Lung microvascular endothelial cell (primary cell): ENCODE measurements around the gene MSI1. TPM values are rescaled to one million over a fixed set of nuclear protein-coding genes. Genes with fewer than 3 reads are reported as not detected.
"Not testable (repeated sequence)": the region's sequence is repeated elsewhere in the genome, so short reads cannot be mapped to it uniquely, and the experiment has no call there.

Experiments
- DNase-seq, 2 donors: peaks; one replicate each; pipeline versions ENCODE4 v3.0.0 to v3.0.0-alpha.2; 2010; ENCODE audit warnings: low read depth in 2 of 2
- total RNA-seq: library from RNA; depleted of rRNA; stranded (reverse); fragments of >200 nt; gene quantifications from 2 replicates; pipeline ENCODE4 v1.2.1, GENCODE V29; 2014

MSI1 gene
- total RNA-seq, 1 donor from 2014 or later: not detected

- DNase-seq: no peak
Observed at GRCh38 chr12:120357104-120357503, 11.9 kb downstream of the MSI1 start.

DNA sequence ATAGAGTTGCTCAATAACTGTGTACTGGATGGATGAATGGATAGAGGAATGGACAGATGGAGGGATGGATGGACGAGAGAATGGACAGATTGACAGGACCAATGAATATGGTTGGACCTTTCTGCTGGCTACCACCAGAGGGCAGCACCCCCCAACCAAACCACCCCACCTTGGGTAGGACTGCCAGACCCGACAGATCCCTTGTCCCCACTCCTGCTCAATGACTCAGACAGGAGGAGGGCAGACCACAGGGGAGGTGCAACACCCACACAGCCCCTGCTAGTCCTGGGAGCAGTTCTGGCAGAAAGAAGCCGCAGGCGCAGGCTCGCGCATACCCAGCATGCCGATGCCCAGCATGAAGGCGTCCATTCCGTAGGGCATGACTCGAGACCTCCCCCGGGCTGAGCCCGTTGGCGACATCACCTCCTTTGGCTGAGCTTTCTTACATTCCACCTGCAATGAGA lies 12.4 kb downstream of the MSI1 start:
- peak; percentile 81 to 85 for DNase-seq

- DNase-seq: no peak
Observed at GRCh38 chr12:120353556-120354317, 15.2 kb downstream of the MSI1 start.

DNA sequence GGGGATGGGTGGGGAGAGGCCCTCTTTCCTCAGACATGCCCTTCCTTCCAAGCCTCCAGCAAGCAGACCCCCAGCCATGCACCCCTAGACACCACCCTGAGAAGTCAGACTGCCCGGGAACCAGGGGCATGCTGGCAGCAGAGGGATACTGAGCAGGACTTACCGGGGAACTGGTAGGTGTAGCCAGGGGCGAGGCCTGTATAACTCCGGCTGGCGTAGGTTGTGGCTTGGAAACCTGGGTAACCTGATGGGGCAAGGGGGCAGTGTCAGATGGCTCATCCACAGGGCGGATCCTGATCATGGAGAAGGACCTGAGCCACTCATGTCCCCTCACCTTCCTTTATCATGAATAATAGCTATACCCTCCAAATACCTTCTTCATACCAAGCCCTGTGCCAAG lies 15.8 kb downstream of the MSI1 start:
- DNase-seq: no peak

DNA sequence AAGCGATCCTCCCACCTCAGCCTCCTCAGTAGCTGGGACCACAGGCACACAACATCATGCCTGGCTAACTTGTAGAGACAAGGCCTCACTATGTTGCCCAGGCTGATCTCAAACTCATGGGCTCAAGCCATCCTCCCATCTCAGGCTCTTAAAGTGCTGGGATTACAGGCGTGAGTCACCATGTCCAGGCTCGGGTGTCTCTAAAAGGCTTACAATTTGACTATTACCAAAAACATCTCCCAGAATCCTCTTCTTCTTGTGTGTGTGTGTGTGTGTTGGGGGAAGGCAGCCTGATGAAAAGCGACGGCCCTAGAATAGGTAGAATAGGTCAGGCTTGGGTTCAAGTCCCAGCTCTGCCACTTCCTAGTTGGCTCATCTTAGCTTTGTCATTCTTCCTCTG lies 16.8 kb downstream of the MSI1 start:
- DNase-seq: no peak

DNA sequence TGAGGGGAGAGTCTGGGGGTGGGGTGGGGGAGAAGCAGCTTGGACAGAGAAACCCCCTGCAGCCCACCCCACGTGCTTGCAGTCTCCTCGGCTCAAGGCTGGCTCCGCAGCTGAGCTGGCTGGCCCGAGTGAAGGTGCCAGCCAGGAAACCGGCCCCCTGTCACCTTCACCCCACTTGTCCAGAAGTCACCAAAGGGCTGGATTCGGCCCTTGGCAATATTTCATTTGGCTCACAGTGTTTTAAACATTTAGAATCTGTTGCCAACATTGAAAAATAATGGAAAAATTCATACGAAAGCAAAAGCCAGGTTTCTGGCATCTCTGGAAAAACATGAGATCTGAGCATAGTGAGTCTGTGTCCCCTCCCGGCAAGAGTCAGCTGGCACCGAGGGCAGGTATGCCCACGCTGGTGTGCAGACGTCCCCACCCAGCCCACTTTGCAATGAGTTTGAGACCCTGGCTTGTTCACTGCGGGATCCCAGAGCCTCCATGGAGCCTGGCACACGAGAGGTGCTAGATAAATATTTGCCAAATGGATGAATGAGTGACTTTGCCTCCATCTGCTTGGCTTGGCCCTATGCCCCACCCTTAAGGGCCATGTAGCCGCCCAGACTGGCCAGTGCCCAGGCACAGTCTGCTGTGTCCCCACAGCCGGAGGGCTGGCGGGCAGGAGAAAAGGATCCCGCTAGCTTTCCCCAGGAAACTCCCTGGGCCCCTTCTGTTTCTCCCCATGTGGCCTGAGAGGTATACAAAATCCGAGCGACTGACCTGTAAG lies 18.2 kb downstream of the MSI1 start:
- peak in 1 of 2 donors; percentile 57 for DNase-seq

- DNase-seq: no peak
Observed at GRCh38 chr12:120347766-120348165, 21.2 kb downstream of the MSI1 start.

DNA sequence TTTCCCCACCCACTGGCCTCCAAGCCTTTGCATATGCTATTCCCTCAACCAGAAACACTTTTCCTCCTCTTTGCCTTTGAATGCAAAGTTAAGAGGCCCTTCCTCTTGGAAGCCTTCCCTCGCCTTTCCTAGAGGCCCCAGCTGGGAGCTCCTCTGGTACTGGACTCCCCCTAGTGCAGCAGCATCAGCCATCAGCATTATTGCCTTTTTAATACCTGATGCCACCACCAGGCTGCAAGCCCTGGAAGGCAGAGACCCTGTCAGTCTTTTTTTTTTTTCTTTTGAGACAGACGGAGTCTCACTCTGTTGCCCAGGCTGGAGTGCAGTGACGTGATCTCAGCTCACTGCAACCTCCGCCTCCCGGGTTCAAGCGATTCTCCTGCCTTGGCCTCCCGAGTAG lies 22.3 kb downstream of the MSI1 start:
- no peak for DNase-seq

DNA sequence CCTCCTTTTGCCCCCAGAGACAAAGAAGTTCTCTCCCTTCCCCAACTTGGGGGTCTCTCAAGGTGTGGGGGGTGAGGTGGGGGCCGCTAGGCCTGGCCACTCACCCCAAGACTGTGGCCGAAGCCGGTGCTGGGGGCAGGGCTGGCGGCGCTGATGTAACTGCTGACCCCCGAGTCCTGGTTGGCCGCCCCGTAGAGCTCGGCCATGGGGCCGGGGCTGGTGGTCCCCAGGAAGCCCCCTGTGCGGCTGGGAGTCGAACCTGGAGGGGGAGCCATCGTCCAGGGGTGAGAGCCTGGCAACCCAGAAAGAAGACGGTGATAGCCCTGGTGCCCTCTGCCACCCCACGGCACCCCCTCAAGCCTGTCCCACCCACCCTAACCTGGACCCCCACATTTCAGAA lies 22.9 kb downstream of the MSI1 start:
- no peak for DNase-seq

DNA sequence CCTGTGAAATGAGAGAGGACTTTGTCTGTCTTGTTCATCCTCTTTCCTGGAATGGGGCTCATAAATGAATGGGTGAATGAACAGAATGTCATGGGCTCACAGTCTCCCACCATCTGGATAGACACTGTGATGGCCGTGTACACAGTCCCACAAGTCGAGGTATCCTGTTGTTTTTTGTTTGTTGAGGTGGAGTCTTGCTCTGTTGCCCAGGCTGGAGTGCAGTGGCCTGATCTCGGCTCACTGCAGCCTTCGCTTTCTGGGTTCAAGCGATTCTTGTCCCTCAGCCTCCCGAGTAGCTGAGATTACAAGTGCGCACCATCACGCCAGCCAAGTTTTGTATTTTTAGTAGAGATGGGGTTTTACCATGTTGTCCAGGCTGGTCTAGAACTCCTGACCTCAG lies 25.3 kb downstream of the MSI1 start:
- DNase-seq: no peak

DNA sequence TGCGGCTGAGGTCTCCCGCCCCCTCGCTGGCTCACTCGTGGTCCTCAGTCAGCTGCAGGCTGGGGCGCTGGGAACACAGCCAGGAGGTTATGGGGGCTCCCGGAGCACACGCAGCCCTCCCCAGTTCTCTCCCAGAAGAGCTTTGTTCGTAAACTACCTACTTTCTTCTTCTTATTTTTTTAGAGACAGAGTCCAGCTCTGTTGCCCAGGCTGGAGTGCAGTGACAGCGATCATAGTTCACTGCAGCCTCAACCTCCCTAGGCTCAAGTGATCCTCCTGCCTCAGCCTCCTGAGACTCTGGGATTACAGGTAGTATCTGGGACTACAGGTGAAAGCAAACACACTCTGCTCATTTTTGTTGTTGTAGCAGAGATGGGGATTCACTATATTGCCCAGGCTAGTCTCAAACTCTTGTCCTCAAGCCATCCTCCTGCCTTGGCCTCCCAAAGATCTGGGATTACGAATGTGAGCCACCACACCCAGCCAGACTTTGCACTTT lies 25.9 kb downstream of the MSI1 start:
- DNase-seq: no peak

DNA sequence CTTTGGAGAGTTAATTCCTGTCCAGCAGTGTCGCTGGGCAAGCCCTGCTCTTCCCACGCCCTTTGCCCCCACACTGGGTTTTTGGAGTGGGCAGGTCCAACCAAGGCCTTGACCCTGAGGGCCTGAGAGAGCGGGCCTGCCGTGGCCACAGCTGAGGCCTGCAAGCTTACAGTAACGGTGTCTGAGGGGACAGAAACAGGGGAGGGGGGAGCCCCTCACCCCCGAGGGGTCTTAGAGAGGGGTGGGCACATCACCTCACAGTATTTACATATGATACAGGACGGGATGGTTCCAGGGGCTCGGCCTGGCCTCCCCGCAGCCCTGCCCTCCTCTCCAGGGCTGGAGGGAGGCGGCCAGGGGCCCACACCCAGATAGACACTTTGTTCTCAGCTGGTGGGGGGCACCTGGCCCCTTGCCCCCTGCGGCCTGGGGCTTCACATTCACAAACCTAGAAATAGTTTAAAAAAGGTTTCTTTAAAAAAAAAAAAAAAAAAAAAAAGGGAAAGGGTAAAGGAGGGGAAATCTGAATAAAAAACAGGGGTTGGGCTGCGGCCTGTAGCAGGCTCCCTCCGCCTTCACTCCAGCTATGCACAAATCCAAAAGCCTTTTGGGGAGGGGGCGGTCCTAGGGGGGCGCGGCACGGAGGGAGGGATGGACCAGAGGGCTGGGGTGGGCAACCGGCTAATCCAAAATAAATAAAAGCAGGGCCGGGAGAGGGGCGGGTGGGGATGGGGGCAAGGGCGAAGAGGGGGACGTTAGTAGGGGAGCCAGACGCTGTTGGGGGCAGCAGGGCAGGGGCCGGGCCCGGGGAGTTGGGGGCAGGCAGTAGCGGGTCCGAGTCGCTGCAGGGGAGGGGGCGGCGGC lies 26.6 kb downstream of the MSI1 start:
- no peak for DNase-seq

GRCh38 chr12:120339256-120339655 lies 29.7 kb downstream of the MSI1 start:
- no peak for DNase-seq

- no peak for DNase-seq
Observed at GRCh38 chr12:120337730-120338129, 31.2 kb downstream of the MSI1 start.

DNA sequence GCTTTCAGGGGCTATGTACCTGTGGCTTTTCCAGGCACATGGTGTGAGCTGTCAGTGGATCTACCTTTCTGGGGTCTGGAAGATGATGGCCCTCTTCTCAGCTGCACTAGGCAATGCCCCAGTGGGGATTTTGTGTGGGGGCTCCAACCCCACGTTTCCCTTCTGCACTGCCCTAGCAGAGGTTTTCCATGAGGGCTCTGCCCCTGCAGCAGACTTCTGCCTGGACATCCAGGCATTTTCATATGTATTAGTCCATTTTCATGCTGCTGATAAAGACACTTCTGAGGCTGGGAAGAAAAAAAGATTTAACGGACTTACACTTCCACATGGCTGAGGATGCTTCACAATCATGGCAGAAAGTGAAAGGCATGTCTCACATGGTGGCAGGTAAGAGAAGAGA lies 32.6 kb downstream of the MSI1 start:
- not testable (repeated sequence) for DNase-seq

DNA sequence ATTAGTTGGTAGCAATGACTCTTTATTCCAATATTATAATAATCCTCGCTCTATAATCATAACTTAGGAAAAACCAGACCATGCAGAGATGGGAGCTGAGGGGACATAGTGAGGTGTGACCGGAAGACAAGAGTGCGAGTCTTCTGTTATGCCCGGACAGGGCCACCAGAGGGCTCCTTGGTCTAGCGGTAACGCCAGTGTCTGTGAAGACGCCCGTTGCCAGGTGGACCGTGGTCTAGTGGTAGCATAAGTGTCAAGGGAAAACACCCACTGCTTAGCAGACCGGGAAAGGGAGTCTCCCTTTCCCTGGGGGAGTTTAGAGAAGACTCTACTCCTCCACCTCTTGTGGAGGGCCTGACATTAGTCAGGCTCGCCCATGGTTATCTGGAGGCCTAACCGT lies 33.5 kb downstream of the MSI1 start:
- peak in 1 of 2 donors; percentile 56 for DNase-seq

- DNase-seq: no peak
Observed at GRCh38 chr12:120332523-120332922, 36.4 kb downstream of the MSI1 start.

DNA sequence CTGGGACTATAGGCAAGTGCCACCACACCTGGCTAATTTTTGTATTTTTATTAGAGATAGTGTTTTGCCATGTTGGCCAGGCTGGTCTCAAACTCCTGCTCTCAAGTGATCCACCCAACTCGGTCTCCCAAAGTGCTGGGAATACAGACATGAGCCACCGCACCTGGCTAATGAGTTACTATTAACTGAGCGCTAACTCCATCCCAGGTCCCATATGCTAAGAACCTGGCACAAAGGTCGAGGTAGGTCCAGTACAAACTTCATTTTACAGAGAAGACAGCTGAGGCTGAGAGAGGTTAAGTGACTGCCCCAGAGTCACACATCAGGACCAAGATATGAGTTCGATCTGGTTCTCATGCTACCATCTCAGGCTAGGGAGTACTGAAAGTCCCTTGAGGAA lies 36.9 kb downstream of the MSI1 start:
- DNase-seq: no peak

DNA sequence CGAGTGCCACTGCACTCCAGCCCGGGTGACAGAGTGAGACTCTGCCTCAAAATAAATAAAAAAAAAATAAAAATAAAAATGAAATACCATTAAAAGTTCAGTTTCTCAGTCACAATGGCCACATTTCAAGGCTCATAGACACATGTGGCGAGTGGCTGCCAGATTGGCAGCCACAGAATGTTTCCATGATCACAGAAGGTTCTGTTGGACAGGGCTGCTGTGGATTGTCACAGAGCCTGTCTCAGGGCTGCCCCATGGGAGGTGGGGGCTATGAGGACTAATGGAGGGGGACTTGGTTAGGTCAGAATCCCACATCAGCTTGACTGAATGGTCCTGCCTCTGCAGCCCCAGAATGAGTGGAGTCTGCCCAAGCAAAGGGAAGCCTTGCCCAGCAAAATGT lies 37.6 kb downstream of the MSI1 start:
- no peak for DNase-seq

DNA sequence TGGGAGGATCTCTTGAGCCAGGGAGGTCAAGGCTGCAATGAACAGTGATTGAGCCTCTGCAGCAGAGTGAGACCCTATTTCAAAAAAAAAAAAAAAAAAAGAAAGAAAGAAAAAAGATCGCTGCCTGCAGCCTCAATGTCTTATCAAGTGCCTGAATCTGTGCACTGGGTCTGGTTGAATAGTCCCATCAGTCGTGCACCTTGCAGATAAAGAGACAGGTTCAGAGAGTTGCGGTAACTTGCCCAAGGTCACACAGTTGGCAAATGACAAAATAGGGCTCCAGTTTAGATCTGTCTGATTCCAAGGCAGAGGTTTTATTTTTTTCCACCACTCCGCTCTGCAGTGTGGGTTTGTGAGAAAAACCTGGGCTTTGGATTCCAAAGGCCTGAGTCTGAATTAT lies 40.7 kb downstream of the MSI1 start:
- no peak for DNase-seq

DNA sequence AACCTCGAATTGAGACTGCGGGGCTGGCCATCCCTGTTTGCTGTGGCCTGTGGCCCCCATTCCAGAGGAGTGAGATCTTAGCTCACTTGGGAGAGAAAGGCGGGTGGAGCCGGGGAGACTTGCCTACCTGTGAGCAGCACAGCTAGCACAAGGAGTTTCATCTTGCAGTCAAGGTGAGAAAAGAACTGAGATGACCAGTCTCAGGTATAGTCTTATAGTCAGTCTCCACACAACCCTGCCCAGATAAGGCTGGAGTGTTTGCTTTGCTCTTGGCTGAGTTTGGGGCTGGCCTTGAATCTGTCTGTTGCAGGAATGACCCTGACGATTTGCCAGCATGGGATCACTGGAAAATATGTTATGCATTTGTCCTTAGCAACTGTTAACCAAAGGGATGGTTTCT lies 41.4 kb downstream of the MSI1 start, which contains the start of gene PLA2G1B:
Gene PLA2G1B (minus strand): TSS at position 187 of the 400 bp plus-strand sequence. CDS start 26 bp downstream, at position 161.
- no peak for DNase-seq
